ENCODE measurements around the gene PCIF1.

DNA sequence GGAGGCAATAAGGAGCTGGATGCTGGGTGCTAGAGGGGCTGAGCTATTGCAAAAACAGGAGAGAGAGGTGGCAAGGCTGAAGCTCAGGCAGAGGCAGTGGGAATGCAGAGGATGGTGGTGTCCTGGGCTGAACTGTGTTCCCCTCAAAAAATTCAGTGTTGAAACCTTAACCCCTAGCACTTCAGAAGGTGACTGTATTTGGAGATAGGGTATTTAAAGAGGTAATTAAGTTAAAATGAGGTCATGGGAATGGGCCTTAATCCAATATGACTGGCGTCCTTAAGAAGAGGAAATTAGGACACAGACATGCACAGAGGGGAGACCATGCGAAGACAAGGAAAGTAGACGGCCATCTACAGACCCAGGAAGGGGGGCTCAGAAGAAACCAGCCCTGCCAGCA, 62.7 kb downstream of the PCIF1 start:
- TF ChIP-seq NR2F2 (IDR thresholded peaks at IDR 0.05): no peak
- no peak for TF ChIP-seq JUND (IDR thresholded peaks at IDR 0.05)
